Epithelial cell of proximal tubule (primary cell): ENCODE results near the gene DACH1. TPM values are rescaled to one million over a fixed set of nuclear protein-coding genes. Genes with fewer than 3 reads are reported as not detected.

Experiments
- DNase-seq: peaks from one replicate; pipeline ENCODE4 v3.0.0-alpha.2; 2011; ENCODE audit warnings: low read depth
- H3K4me3 ChIP-seq: 2 replicates; pipeline ENCODE4 v1.5.1; 2011; ENCODE audit warnings: low read depth, mild to moderate bottlenecking, low read length
- total RNA-seq: library from RNA; depleted of rRNA; stranded (reverse); fragments of >200 nt; gene quantifications from 2 replicates; pipeline ENCODE4 v1.2.3, GENCODE V29; 2015
- TF ChIP-seq, protein P1 (sequence below): conservative IDR thresholded peaks from 2 replicates; pipeline ENCODE4 v1.5.1; 2012; ENCODE audit warnings: low read depth, mild to moderate bottlenecking, low read length

DACH1 gene
- total RNA-seq, 1 donor from 2014 or later: 0.86 TPM

DNA sequence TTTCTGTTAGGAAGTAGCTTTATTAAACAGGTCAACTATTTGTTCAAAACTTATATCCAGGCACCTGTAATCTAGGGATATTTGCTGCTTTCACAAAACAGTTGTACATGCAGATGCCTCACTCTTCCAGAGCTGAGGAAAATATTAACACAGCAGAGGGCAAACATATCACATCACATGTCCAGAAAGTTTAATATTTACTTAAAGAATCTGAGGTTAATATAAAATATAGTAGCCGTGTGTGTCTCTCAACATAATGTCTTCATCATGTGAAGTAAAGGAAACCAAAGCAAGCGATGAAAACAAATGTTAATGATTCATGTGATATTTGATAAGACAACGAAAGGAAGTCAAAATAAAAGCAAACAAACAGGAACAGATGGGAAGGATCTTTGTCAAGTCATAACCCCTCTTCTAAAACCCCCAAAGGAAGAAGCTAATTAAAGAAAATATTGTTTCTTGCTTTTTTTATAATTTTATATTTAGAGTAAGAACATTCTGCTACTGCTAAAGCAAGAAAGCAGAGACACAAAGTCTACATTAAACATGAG lies 418.8 kb downstream of the DACH1 start:
- no peak overlapping the region for H3K4me3 ChIP-seq
- TF ChIP-seq, protein P1, sequence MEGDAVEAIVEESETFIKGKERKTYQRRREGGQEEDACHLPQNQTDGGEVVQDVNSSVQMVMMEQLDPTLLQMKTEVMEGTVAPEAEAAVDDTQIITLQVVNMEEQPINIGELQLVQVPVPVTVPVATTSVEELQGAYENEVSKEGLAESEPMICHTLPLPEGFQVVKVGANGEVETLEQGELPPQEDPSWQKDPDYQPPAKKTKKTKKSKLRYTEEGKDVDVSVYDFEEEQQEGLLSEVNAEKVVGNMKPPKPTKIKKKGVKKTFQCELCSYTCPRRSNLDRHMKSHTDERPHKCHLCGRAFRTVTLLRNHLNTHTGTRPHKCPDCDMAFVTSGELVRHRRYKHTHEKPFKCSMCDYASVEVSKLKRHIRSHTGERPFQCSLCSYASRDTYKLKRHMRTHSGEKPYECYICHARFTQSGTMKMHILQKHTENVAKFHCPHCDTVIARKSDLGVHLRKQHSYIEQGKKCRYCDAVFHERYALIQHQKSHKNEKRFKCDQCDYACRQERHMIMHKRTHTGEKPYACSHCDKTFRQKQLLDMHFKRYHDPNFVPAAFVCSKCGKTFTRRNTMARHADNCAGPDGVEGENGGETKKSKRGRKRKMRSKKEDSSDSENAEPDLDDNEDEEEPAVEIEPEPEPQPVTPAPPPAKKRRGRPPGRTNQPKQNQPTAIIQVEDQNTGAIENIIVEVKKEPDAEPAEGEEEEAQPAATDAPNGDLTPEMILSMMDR: no peak
- DNase-seq: no peak

DNA sequence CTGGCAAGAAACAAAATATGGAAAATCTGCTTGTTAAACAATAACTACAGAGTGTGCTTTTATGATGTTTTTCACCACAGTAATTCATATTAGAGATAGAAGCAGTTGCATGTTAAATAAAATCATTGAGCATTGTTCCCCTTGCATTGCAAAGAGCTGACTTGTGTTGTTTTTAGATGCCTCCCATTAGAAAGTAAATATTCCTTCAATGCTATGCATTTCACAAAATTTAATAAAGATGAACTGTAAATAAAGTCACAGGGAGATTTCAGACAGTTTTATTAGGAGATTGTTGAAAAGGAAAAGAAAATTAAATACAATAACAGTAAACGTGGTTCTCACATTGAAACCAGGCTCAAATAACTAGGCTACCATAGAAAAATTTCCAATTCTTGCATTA lies 429.3 kb downstream of the DACH1 start:
- DNase-seq: no peak
- TF ChIP-seq, protein P1: no peak
- no peak overlapping the region for H3K4me3 ChIP-seq

DNA sequence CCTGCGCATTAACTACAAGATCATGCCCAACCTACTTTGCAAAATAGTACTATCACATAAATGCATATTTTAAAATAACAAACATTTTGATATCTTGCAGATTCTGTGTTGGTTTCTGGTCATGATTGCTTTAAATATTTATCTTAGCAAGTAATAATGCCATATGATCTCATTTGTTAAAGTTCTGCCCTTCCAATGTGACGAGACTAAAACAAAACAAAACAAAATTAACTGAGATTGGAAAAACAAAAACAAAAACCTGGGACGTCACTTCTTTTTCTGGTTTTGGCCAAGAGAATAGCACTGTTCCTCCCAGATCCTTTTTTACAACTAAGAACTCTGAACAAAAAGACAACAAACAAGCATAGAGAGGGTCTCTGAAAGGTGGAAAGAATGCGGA lies 436.3 kb downstream of the DACH1 start:
- TF ChIP-seq, protein P1: no peak
- no peak overlapping the region for H3K4me3 ChIP-seq
- no peak for DNase-seq

DNA sequence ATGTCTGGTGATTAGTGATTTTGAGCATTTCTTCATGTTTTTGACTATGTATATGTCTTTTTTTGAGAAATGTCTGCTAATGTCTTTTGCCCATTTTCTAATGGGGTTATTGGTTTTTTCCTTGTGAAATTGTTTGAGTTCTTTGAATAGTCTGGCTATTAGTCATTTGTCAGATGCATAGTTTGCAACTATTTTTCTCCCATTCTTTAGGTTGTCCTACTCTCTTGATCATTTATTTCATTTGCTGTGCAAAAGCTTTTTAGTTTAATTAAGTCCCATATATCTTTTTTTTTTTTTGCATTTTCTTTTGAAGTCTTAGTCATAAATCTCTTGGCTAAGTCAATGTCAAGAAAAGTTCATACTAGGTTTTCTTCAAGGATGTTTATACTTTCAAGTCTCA lies 449.8 kb downstream of the DACH1 start:
- no peak for DNase-seq
- TF ChIP-seq, protein P1: no peak
- no peak overlapping the region for H3K4me3 ChIP-seq

DNA sequence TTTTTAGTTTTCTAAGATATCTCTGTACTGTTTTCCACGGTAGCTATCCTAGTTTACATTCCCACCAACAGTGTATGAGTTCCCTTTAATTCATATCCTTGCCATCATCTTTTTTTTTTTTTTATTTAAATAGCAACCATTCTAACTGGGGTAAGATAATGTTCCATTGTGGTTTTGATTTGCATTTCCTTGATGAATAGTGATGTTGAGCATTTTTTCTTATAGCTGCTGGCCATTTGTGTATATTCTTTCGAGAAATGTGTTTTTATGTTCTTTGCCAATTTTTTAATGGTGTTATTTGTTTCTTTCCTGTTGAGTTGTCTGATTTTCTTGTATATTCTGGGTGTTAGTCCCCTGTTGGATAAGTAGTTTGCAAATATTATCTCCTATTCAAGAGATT lies 454.8 kb downstream of the DACH1 start:
- no peak for DNase-seq
- TF ChIP-seq, protein P1: no peak
- H3K4me3 ChIP-seq: no peak overlapping the region

DNA sequence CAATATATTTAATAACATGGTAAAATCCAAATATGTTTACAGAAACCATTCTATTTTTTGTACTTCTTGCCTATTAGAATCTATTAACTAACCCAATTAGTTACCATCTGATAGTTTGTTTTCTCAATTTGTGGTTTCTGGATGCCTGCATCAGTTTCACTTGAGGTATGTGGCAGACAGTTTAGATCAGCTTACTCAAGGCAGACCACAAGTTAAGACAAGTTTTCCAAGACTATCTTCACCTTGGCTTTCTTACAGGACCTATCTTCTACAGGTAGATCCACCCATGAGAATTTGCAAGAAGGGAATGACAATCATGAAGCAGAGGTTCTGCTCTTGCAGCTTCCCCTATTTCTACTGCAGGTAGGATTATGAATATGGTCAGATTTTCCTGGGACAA lies 458.6 kb downstream of the DACH1 start:
- H3K4me3 ChIP-seq: no peak overlapping the region
- TF ChIP-seq, protein P1: no peak
- DNase-seq: no peak

DNA sequence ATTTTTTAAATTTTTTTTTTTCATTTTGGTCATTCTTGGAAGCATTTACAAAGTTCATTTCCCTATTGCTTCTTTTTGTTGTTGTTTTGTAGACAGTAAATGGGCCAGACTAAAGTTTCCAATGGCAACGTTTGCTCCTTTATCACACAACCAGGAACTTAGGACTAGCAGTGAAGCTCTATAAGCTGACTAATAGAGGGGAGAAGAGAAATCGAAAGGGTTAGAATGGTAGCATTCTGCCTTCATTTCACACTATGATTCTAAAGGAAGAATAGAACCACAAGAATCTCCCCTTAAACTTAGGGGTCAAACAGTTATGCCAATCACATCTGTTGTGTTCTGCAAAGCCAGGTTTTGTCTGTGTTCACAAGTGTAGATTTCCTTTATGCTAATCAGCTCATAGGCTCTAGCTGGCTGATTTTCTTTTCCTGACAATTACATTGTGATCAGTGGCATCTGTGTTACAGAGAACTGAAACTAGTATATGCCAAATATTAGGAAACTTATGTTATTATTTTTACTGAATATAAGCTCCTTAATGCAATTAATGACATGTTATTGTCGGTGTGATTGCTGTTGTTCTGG lies 467.3 kb downstream of the DACH1 start:
- TF ChIP-seq, protein P1: no peak
- H3K4me3 ChIP-seq: no peak overlapping the region
- no peak for DNase-seq
